Left lobe of liver (tissue), 2 donors: Measurements from ENCODE around the gene DOLK. TPM values are rescaled to one million over a fixed set of nuclear protein-coding genes. Genes with fewer than 3 reads are reported as not detected.
A peak's percentile ranks its signal among the peaks of the same experiment; 100 is the strongest.
"Not testable (repeated sequence)": the region's sequence is repeated elsewhere in the genome, so short reads cannot be mapped to it uniquely, and the experiment has no call there.

Experiments
- ATAC-seq: fragments of 200-7000 bp; cut with Tn5 transposase; one replicate; pipeline ENCODE4 v1.9.1; 2020; ENCODE audit warnings: mild to moderate bottlenecking, moderate library complexity
- DNase-seq: peaks from one replicate; pipeline ENCODE4 v3.0.0-alpha.2; 2020; ENCODE audit warnings: low spot score
- total RNA-seq: library from RNA; stranded (reverse); gene quantifications from one replicate; pipeline ENCODE4 v1.2.1, GENCODE V29; 2021
- donor health status: DM: no; HTN: no; CAD: no; lungs with moderate emphysema.
- donor health status: DM: no; HTN: yes; CAD: no.

The DOLK gene
- 7.5 TPM for total RNA-seq

DNA sequence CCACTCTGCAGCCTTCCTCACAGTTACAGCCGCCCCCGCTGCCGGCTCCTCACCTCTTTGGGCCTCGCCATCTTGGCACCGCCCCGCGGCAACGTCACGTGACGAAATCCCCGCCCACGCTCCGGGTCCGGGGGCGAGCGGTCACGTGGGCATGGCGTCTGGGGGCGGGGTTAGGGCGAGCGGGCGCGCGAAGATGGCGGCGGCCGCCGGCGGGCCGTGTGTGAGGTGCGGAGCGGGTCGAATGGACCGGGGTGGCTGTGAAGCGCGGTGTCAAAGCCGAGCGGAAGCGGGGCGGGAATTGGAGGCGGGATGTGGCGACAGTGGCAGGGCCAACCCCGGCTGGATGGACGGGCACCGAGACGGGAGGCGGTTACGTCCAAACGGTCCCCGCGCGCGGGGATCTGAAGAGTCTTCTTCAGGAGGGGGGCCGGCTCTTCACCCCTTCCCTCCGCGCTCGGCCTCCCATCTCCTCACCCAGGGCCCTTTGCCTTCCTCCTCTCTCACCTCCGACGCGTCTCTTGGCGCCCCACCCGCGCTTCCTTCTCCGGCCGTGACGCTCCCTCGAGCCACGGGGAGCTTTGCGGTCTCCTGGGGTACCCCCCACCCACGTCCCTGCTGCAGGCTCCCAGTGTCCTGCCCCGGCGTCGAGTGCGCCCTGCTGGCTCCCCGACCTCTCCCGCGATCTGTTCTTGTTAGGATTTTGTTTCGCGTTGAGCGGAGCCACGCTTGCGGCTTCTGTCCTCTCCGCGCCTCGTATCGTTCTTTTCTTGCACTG is at the start of gene DOLK, which contains the start of gene NUP188:
Gene DOLK, minus strand, starts transcription at position 77 of the 775 bp plus-strand sequence. CDS start 300 bp downstream, outside the sequence.
Gene NUP188, plus strand, starts transcription at position 173 of the 775 bp plus-strand sequence. Its CDS starts 21 bp downstream, at position 194.
- ATAC-seq (peak; percentile 86), DNase-seq (peak; percentile 98)

GRCh38 chr9:128995791-128996190 is 48.4 kb upstream of the DOLK start:
- DNase-seq (no peak), ATAC-seq (no peak)

DNA sequence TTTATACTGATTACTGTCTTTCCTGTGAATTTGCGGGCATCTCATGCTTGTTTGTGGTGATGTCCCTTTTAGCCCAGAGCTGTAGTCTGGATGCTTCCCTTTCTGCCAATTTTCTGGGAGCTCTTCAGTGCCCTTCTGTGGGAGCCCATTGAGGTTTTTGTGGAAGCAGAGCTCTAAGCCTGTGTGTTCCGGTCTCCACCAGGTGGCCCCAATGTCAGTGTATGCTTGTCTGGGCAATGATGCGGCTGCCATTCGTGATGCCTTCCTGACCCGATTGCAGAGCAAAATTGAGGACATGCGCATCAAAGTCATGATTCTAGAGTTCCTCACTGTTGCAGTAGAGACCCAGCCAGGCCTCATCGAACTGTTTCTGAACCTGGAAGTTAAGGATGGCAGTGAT is 45.6 kb upstream of the DOLK start:
- ATAC-seq (peak; percentile 68), DNase-seq (no peak)

GRCh38 chr9:128987805-128988204 is 40.4 kb upstream of the DOLK start:
- DNase-seq (no peak), ATAC-seq (no peak)

DNA sequence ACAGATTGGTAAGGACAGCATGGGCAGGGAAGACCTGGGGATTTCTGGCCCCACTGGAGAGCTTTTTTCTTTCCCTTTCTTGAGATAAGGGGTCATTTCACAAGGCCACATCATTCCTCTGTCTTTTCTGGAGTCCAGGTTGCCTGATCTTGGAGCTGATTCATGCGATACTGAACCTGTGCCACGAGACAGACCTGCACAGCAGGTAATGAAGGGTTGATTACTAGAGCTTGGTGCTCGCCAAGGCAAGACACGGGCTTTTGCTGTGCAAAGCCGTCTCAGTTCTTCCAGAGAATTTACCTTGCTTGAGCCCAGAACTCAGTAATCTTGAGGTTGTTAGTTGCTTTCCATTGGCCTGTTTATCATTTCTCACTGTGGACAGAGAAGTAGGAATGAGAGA is 39.3 kb upstream of the DOLK start:
- no peak for ATAC-seq
- no peak for DNase-seq

GRCh38 chr9:128983536-128983935 is 36.1 kb upstream of the DOLK start:
- DNase-seq (no peak), ATAC-seq (no peak)

GRCh38 chr9:128979111-128979510 is 31.7 kb upstream of the DOLK start:
- DNase-seq (no peak), ATAC-seq (no peak)

DNA sequence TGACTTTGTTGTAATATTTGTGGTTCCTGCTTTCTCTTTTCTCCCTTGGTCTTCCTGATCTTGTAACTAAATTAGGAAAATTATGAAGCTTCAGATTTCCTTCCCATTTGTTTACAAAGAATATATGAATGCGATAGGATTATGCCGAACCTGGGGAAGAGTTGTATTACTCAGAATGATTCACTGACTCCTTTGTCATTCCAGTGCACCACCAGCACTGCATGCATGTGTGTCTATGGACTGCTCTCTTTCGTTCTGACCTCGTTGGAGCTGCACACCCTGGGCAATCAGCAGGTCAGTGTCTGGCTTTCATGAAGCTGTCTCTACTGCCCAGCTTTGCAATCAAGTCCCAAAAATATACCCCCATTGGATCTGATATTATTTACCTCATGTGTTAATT is 25.6 kb upstream of the DOLK start:
- ATAC-seq = no peak
- no peak for DNase-seq

DNA sequence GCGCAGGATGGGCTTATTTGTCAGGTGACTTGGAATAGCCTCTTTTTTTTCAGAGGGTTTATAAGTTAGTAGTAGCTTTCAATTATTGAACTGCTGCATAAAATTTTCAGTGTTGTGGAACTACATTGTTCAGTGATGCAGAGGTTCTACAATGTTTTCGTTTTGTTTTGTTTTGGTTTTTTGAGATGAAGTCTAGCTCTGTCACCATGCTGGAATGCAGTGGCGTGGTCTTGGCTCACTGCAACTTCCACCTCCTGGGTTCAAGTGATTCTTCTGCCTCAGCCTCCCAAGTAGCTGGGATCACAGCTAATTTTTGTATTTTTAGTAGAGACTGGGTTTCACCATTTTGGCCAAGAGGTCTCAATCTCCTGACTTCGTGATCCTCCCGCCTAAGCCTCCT is 22.1 kb upstream of the DOLK start:
- no peak for ATAC-seq
- DNase-seq = no peak

GRCh38 chr9:128961403-128961802 is 14.0 kb upstream of the DOLK start:
- DNase-seq = not testable (repeated sequence)

GRCh38 chr9:128947277-128947526 is 201 bp downstream of the DOLK start:
- DNase-seq = no peak
- no peak for ATAC-seq

More at GRCh38 chr9:128961403-128961802, 14.0 kb upstream of the DOLK start:
- ATAC-seq = not testable (repeated sequence)

DNA sequence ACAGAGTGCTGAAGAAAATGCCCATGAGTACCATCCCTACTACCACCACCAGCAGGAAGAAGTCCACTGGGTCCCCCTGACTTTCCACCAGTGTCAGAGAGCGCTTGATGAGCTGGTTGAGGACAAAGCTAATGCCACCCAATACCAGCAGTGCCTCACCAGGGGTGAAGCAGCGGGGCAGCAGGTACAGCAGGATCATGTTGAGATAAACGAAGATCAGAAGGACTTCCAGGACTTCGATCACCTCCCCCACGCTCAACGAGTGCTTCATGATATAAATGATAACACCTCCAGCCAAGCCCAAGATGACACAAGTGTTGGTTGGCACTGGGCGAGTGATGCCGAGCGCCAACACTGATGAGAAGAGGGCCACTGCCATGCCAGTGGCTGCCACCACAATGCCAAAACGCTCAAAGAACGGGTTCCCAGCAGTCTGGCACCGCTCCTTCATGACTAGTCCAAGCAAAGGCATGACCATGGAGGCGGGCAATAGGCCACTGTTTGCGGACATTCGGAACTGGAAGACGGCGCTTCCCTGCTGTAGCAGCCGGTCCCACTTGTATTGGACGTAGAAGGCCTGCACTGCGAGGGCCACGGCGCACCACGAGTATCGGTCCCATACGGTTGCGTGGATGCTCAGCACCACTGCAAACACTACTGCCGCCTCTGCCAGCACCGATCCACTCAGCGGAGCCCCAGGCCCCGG is 679 bp downstream of the DOLK start:
- DNase-seq = peak; percentile 66
- ATAC-seq = peak; percentile 55

- no peak for ATAC-seq
- DNase-seq = no peak
These were observed 1.5 kb downstream of the DOLK start for GRCh38 chr9:128945798-128946501.

DNA sequence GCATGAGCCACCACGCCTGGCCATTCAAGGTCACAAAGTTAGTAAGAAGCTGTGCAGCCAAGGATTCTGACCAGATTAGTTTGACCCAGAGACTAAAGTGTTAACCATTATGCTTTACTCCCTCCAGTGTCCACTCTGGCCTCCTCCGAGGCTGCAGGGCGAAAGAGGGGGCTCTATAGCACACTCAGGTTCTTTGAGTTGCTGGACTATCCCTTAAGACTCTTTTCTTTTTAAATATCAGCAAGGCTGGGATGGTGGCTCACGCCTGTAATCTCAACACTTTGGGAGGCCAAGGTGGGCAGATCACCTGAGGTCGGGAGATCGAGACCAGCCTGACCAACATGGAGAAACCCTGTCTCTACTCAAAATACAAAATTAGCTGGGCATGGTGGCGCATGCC is 2.4 kb downstream of the DOLK start:
- ATAC-seq, DNase-seq: not testable (repeated sequence)

- no peak for DNase-seq
- ATAC-seq = no peak
These were observed 3.4 kb downstream of the DOLK start for GRCh38 chr9:128943832-128944620.

DNA sequence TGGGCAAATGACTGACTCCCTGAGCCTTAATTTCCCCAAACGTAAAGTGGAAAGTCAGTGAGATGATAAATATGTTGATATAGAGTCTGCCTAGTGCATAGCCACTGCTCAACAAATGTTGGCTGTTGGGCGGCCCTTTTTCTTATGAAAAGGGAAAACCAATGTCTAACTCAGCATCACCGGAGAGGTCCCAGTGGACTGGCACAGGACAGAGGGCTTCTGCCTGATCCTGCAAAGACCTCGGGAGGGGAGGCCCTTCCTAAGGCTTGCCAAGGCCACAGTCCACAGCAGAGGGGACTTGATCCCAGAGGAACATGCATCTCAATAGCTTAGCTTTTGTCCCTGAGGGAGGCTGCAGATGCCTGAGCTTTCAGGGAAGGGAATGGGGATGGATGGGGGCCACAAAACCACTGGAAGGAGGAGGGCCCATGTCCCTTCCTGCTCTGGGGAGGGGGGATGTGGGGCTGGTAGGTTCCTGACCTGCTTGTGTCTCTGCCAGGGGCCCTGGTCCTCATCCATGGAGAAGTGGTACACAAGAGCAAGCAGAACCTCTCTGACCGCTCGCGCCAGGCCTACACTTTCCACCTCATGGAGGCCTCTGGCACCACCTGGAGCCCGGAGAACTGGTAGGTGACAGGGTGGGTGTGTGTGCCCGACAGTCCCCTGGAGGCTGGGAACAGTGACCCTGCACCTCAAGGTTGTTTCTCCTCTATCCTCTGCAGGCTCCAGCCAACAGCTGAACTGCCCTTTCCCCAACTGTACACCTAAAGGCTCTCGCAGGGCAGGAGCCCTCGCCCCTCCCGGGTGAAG is 6.3 kb downstream of the DOLK start:
- no peak for DNase-seq

DNA sequence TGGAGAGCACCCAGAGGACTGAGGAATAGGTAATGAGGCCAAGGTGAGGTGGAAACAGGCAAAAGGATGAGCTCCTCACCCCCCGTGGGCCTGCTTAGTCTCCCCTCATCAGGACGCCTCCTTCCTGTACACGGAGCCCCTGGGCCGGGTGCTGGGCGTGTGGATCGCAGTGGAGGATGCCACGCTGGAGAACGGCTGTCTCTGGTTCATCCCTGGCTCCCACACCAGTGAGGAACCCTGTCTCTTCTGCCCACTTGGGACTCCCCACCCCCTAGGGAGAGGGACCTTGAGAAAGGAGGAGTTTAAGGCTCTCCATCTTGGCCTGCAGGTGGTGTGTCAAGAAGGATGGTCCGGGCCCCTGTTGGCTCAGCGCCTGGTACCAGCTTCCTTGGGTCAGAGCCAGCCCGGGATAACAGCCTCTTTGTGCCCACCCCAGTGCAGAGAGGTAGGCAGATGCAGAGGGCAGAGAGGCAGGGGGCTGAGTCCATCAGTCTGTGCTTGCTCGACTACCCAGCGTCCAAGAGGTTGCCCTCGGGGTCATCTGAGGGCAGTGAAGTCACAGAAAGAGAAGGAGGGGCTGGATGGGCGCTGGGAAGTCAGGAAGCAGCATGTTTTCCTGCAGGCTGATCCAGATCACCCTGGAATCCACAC is 7.0 kb downstream of the DOLK start:
- peak; percentile 45 for DNase-seq
- peak; percentile 35 for ATAC-seq

More for the DNA sequence above, 6.3 kb downstream of the DOLK start:
- ATAC-seq = no peak

GRCh38 chr9:128937310-128938165 is 9.9 kb downstream of the DOLK start:
- no peak for ATAC-seq
- DNase-seq = no peak
